Suppressor macrophage treated with lipopolysaccharide for 1 hour (primary cell): ENCODE results near the gene PDCD1.
"Not testable (repeated sequence)": the region's sequence is repeated elsewhere in the genome, so short reads cannot be mapped to it uniquely, and the experiment has no call there.

Source experiments
- DNase-seq, 3 donors: peaks; one replicate each; pipeline ENCODE4 v3.0.0-alpha.2; 2020 to 2022

Gene PDCD1

GRCh38 chr2:241851325-241852115 lies 7.2 kb downstream of the PDCD1 start:
- DNase-seq = no peak

GRCh38 chr2:241850544-241851324 lies 8.0 kb downstream of the PDCD1 start:
- DNase-seq = no peak

- no peak for DNase-seq
Observed at GRCh38 chr2:241849616-241850543, 8.8 kb downstream of the PDCD1 start.

- DNase-seq = no peak
Observed at GRCh38 chr2:241848761-241849615, 9.7 kb downstream of the PDCD1 start.

GRCh38 chr2:241846406-241846805 lies 12.3 kb downstream of the PDCD1 start:
- no peak for DNase-seq

GRCh38 chr2:241844831-241845578 lies 13.7 kb downstream of the PDCD1 start:
- no peak for DNase-seq

- peak; percentile 83 to 96 (median 90) for DNase-seq
Observed at GRCh38 chr2:241844066-241844728, 14.5 kb downstream of the PDCD1 start.

- no peak for DNase-seq
Observed at GRCh38 chr2:241843321-241844065, 15.2 kb downstream of the PDCD1 start.

GRCh38 chr2:241842620-241843211 lies 16.0 kb downstream of the PDCD1 start:
- DNase-seq = peak; percentile 83 to 97 (median 93)

- no peak for DNase-seq
Observed at GRCh38 chr2:241842067-241842415, 16.7 kb downstream of the PDCD1 start.

- DNase-seq = no peak
Observed at GRCh38 chr2:241841181-241842066, 17.3 kb downstream of the PDCD1 start.

GRCh38 chr2:241837197-241837965 lies 21.3 kb downstream of the PDCD1 start:
- no peak for DNase-seq

GRCh38 chr2:241836292-241836691 lies 22.4 kb downstream of the PDCD1 start:
- peak in 1 of 3 donors; percentile 12 for DNase-seq

GRCh38 chr2:241835611-241836010 lies 23.1 kb downstream of the PDCD1 start:
- no peak for DNase-seq

- DNase-seq = no peak
Observed at GRCh38 chr2:241834527-241835210, 24.0 kb downstream of the PDCD1 start.

- not testable (repeated sequence) for DNase-seq
Observed at GRCh38 chr2:241833756-241834526, 24.8 kb downstream of the PDCD1 start.
